SK-N-DZ (cell line): ENCODE measurements around the gene ARNT2.
"Not testable (repeated sequence)": the region's sequence is repeated elsewhere in the genome, so short reads cannot be mapped to it uniquely, and the experiment has no call there.

Experiments
- DNase-seq: peaks from one replicate; pipeline ENCODE4 v3.0.0-alpha.2; 2015; ENCODE audit warnings: low spot score

The ARNT2 gene

DNA sequence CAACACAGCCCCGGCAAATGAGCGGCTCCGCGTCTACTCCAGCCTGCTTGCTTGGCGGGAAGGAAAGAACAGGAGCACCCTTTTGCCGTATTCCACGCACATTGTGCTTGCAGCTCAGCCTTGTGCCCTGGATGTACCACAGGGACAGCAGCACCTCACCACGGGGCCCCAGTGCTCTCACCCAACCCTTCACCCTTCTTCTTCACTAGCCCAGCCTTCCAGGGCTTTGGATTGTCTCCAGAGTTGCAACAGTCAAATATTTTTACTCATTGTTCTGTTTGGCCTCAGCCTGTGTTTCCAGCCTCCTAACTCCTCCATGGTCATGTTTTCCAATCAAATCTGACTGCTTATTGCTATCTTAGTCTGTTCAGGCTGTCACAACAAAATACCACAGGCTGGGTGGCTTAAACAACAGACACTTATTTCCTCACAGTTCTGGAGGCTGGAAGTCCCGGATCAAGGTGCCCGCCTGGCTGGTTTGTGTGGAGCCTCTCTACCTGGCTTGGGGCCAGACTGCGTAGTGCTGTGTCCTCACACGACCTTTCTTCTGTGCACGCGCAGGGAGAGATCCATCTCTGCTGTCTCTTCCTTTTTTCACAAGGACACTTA lies 211.7 kb downstream of the ARNT2 start:
- DNase-seq = peak; percentile 49

DNA sequence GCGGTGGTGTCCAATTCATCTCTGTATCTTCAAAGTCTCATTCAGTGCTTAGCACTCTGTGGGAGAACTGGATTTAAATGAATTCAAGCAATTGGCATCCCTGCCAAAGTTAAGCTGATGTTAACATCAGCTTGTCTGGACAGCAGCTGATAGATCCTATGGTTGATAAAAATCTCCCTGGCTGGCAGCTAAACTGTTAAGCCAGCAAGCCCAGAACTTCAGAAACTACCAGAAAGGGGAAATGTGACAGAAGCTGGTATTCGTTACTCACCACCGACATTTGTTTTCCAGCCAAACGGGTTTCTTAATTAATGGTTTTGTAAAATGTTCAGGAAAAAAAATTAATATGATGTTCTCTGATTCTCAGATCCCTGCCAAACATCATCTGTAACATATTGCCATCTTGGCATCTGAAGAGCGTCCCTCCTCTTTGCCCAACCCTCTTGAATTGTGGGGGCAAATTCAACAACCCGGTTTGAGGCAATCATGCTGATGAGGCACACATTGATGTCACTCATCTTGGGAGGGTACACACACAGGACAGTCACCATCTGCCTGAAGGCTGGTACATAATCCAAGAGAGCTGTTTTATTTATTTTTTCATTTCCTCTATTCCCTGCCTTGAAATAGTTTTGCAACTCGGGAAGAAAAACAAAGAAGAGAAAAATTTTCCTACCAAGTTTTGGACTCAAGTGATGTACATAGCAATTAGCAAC lies 214.7 kb downstream of the ARNT2 start:
- DNase-seq = no peak

DNA sequence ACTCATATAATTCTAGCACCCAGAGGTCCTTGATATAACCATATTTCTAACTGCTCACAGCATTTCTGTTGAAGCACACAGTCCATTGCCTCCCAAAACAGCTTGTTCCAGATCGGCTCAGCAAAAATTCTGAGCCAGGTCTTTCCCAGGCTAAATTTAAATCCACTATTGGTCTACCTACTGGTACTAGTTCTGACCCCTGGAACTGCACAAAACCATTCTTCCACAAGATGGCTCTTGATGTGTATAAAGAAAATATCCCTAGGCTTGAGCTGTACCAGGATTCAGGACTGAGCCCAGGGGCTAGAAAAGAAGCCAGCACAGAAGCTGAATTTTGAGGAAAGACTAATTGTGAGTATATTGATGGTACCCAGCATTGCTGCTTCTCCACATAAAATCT lies 215.5 kb downstream of the ARNT2 start:
- DNase-seq = no peak

DNA sequence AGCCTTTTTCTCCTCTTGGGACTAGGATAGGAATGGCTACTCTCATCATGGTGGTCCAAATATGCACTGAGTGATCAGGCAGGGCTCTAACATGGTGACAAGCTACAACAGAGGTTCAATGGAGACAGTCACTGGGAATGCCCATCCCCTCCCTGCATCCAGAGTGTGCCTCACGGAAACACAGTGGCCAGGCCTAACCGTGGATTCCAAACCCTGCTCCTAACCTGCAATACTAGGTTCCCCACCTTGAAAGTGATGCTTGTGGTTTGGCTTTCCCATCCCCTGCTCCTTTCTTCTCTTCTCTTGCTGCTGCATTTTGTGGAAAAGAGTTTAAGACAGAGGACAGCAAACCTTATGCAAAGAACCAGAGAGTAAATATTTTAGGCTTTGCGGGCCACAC lies 216.0 kb downstream of the ARNT2 start:
- DNase-seq = no peak

DNA sequence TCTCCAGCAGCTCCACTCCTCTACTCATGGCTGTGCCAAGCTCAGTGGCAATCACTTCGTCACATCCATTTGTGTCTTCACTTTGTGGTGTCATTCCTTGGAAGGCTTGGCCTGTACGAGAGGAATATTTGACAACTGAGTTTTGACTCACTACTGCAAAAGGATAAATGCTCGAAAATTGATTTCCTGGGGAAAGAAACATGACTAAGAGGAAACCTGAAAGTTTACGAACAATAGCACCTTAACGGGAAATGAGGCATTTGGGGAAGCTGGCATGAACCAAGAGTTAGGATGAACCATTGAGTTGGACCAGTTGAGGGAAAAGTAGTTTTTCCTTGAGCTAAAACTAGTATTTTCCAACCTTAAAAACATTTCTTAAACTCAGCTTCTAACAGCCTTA lies 216.7 kb downstream of the ARNT2 start:
- DNase-seq = no peak

DNA sequence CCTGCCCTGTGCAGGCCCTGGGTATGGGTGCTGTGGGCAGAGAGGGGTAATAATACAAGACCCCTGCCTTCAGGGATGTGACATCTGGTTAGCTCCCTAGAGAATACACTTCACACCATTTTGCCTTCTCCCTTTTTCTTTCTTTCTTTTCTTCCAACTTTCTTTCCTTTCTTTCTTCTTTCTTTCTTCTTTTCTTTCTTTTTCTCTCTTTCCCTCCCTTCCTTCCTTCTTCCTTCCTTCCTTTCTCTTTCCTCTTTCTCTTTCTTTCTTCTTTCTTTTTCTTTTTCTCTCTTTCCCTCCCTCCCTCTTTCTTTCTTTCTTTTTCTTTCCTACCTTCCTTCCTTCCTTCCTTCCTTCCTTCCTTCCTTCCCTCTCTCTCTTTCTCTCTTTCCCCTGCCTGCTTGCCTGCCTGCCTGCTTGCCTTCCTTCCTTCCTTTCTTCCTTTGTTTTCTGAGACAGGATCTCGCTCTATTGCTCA lies 222.5 kb downstream of the ARNT2 start:
- no peak for DNase-seq

DNA sequence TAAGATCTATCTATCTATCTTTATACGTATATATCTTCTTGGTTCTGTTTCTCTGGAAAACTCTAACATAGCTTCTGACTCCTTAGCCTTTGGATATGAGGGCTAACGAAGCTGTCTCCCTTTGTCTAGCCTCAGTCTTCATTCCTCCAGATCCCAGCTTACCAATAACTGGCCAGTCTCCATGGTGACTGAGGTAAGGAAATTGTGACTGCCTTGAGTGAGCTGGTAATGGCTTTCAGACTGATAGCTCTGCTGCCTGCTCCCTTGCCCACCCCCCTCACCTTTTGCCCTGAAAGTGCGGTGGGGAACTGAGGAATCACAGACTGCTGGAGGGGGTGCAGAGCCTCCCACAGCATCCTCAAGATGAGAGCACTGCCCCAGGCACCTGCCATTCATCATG lies 225.2 kb downstream of the ARNT2 start:
- DNase-seq = no peak

DNA sequence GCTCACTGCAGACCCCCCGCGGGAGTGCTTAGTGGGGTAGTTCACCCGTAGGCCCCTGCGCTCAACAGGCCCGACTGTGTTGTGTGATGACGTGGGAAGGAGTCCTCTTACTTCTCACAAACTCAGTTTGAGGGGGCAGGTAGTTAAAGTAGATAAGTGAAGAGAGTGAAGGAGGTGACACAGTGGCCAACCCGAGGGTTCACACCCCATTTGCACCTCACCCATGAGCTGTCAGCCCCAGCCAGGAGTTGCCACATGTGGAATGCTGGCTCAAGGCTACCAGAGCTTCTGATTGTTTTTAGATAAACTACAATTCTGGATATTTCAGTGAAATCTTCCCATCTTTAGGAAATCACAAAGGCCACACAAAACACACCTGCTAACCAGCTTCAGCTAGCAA lies 226.8 kb downstream of the ARNT2 start:
- no peak for DNase-seq

DNA sequence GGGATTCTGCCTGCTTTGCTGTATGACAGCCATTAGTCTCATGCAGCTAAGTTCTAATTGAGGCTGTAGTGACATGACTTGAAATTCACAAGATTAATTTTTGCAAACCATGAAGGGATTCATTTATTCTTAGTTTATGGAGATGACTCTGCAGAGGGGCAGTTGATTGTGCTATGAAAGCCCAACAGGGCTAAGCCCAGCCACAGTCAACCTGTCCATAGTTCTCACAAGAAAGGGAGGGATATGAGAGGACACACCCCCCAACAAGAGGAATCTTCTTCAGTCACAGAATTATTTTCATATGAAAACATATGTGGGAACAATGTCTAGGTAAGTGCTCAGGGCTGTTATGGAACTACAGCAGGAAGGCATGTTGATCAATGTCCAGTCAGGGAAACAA lies 229.0 kb downstream of the ARNT2 start:
- DNase-seq = no peak

DNA sequence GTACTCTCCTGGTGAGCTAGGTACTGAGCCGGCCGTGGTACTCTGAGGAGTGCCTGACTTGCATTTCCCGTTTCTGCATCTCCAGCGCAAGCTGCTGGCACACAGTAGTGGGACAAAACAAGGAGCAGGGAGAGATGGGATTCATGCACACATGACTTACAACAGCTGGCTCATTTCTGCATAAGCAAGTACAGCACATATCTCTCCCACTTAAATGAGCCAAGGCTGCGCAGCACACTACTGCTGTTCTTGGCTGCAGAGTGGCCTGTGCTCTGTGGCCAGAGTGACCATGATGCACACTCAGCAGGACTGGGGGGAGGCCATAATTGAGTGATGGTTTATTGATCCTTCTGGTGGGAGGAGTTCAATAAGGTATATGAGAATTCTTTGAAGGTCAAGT lies 231.8 kb downstream of the ARNT2 start:
- DNase-seq = no peak

DNA sequence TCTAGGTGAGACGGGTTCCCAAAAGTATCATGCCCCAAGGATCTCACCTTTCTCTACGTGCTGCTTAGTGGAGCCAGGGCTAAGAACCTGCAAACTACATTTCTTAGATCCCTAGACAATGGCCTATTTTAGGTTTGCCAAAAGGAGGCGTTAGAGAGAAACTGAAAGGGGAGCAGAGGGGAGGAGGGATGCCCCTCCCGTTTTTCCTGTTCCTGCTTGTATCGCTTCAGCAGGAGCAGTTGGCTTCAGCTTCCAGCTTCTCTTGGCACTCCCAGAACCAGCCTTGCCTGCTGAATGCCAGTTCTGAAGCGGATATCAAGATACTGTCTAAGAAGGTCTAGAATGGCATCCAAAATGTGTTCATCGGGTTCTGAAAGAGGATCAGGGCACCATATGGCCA lies 232.5 kb downstream of the ARNT2 start:
- no peak for DNase-seq

DNA sequence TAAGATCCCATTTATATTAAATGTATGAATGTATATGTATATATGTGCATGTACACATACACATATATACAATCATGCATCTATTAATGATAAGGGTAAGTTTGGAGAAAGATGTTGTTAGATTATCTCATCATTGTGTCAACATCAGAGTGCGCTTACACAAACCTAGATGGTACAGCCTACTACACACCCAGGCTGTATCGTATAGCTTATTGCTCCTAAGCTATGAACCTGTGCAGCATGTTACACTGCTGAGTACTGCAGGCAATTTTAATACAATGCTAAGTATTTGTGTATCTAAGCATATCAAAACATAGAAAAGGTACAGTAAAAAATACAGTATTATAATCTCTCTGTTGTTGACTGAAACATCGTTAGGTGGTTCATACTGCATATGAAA lies 233.6 kb downstream of the ARNT2 start:
- no peak for DNase-seq

DNA sequence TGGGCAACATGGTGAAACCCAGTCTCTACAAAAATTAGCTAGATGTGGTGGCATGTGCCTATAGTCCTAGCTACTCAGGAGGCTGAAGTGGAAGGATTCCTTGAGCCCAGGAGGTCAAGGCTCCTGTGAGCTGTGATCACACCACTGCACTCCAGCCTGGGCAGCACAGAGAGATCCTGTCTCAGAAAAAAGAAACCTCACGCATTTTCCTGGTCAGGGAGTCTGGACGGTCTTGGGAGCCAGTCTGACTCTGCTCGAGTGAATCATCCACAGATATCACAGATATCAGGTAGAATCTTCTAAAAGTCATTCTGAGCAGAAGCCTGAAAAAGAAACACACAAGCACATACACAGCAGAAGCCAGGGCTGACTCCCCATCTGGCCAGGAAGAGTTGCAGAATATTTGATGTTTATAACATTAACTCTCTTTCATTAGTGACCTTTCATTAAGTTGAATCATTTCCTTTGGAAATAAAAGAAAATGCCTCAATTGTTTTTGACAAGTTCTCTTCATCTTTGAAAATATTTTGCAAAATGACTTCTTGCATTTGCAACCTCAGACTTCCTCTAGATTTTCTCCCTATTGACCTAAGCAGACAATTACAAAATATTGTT lies 234.5 kb downstream of the ARNT2 start:
- DNase-seq = no peak

DNA sequence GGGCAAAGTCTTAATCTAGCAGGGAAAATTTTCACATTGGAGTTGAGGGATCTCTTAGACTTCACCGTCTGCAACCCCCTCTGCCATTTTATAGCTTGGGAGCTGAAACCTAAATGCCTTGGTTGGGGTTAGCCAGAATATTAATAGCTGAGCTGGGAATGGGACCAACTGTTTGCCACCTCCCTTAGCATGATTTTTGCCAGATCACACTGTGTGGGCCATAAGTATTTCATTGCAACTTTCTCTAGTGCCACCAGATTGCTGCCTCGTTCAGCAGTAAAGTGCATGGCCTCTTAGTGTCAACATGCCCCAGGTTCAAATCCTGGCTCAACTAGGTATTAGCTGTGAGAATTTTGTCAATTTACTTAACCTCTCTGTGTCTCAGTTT lies 235.0 kb downstream of the ARNT2 start:
- no peak for DNase-seq

DNA sequence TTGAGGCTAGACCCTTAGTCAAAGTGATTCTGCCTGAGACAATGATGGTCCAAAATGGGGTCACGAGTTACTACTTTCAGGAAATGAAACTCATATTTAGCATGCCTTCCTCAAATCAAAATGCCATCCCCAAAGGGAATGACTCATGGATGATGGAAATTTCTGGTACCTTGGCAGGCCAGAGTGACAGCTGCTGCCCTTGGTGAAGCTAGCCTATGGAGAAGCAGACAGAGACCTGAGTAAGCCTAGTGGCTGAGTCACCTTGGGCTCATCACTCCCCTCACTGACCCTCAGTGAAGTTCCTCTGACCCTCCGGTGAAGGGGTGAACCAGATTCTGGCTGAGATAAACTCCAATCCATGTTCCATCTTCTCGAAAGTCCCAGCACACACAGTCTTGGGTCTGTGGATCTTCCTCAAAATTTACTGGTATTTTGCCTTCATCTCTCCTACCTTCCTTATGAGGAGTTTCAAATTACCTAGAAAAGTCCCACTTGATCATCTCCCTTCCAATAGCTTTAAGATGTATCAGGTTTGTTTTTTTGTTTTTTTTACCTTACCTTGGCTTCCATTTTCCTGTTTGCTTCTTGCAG lies 236.4 kb downstream of the ARNT2 start:
- no peak for DNase-seq

DNA sequence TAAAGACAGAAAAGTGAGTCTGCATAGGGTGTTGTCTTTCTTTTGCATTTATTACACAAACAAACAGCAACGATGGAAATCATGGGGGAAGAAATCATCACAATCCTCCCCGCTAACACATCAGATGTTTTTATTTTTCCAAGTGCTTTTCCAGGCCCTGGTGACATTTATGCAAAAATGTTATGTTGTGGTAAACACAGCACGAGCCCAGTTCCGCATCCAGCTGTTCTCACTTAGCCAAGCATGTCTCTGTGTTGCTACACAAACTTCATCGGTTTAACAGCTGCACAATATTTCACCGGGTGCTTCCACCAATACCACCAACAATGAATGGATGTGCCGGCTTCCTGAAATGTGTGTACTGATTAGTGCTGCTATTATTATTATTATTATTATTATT lies 237.2 kb downstream of the ARNT2 start:
- DNase-seq = no peak

DNA sequence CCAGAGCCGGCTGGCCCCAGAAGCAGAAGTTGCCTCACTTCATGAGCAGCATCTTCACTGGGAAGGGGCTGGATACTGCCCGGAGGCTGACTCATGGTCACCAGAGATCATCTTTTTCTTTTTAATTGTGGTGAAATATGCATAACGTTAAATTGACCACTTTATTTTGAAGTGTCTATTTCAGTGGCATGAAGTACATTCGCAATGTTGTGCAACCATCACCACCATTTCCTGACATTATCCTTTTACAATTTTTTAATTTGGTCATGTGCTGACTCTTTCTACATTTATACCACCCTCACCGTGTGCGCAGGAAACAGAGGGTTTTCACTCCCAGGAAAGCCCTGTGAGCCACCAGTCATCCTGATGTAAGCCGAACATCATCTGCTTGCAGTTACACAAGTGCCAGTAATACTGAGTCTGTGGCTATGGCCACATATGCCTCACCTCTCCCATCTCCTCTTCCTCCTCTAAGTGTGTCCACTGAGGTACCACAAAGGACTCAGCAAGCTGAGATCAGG lies 239.3 kb downstream of the ARNT2 start:
- no peak for DNase-seq

DNA sequence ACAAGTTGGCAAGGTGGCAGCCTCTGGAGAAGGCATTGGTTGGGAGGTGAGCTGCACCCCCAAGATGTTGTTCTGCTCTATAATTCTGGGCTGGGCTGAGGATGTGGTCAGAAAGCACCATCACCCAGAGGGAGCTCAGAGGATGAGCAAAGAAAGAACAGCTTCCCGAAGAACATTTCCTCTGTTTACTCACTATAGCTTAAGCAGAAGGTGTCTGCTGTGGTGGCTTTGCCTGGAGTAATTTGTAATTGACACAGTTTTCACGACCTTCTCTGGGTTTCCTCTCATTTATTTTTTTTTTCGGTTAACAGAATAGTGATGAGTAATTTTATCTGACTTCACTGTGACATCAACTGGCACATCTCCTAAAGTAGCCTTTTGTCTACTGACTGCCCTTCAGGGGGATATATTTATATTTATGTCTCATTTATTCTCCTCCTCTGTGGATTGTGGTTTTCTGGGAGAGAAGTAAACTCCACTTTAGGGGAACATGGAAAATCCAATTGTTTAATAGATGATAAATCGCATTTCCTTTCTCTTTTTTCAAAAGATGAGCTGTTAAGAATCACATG lies 241.4 kb downstream of the ARNT2 start:
- DNase-seq = no peak

DNA sequence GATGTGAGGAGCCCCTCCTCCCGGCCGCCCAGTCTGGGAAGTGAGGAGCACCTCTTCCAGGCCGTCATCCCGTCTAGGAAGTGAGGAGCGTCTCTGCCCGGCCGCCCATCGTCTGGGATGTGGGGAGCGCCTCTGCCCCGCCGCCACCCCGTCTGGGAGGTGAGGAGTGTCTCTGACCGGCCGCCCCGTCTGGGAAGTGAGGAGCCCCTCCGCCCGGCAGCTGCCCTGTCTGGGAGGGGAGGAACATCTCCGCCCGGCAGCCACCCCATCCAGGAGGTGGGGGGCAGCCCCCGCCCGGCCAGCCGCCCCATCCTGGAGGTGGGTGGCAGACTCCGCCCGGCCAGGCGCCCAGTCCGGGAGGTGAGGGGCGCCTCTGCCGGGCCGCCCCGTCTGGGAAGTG lies 243.2 kb downstream of the ARNT2 start:
- DNase-seq = not testable (repeated sequence)
